Measurements from ENCODE around the gene ROGDI.
"Not testable (repeated sequence)": the region's sequence is repeated elsewhere in the genome, so short reads cannot be mapped to it uniquely, and the experiment has no call there.

Gene ROGDI

DNA sequence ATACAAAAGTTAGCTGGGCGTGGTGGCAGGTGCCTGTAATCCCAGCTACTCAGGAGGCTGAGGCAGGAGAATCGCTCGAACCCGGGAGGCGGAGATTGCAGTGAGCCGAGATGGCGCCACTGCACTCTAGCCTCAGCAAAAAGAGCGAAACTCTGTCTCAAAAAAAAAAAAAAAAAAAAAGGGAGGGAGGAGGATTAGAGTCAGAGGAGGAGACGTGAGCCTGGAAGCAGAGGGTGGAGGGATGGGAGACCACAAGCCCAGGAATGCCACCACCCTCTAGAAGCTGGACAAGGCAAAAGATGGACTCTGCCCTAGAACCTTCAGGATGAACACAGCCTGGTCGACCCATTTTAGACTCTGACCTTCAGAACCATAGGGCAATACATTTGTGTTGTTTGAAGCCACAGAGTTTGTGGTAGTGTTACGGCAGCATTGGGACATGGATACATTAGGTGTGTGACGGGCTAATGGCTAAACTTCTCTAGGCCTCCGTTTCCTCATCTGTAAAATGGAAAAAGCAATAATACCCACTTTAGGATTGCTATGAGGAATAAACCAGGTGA lies 9.4 kb downstream of the ROGDI start:
- H3K27me3 ChIP-seq (ENCODE audit: control insufficient read depth, insufficient read depth, low read length, poor library complexity, severe bottlenecking), result no peaks in the 10 kb centered on the region
- no peak overlapping the region for H3K4me3 ChIP-seq (ENCODE audit: insufficient read depth, low read depth, low read length)
- H3K4me1 ChIP-seq (ENCODE audit: control insufficient read depth, insufficient read depth, low read length), result peaks cover 2% of the 10 kb centered on the region
- no peaks in the 10 kb centered on the region for H3K36me3 ChIP-seq (ENCODE audit: control insufficient read depth, insufficient read depth, low read length)
- no peak overlapping the region for H3K27ac ChIP-seq (ENCODE audit: insufficient read depth, low read depth, low read length, poor library complexity, severe bottlenecking)
- H3K9me3 ChIP-seq (ENCODE audit: control insufficient read depth, low read length), result no peaks in the 10 kb centered on the region
- 83 to 86% methylated on average over 13 of the region's 13 CpGs for WGBS, 2 experiments

DNA sequence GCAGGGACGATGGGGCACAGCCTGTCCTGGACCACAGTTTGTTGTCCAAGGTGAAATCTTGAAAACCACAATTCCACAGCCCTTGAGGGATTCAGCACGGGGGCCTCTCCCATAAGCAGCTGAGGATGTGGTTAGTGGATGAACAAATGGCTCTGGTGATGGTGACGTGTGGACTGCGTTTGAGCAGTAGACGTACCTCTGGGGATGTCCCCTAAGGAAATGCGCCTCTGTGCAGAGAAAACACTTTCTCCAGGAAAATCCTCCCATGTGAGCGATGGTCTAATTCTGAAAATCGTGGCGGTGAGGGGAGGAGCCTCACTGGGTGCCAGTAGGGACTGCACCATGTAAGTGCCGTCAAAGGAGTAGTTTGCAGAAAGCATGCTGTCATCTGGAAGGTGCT lies 11.6 kb downstream of the ROGDI start:
- H3K36me3 ChIP-seq (ENCODE audit: control insufficient read depth, insufficient read depth, low read length), result no peaks in the 10 kb centered on the region
- H3K27ac ChIP-seq (ENCODE audit: insufficient read depth, low read depth, low read length, poor library complexity, severe bottlenecking), result no peak overlapping the region
- H3K27me3 ChIP-seq (ENCODE audit: control insufficient read depth, insufficient read depth, low read length, poor library complexity, severe bottlenecking), result no peaks in the 10 kb centered on the region
- H3K9me3 ChIP-seq (ENCODE audit: control insufficient read depth, low read length), result no peaks in the 10 kb centered on the region
- 90 to 91% methylated on average over 10 of the region's 10 CpGs for WGBS, 2 experiments
- peaks cover 6% of the 10 kb centered on the region for H3K4me1 ChIP-seq (ENCODE audit: control insufficient read depth, insufficient read depth, low read length)
- no peak overlapping the region for H3K4me3 ChIP-seq (ENCODE audit: insufficient read depth, low read depth, low read length)

DNA sequence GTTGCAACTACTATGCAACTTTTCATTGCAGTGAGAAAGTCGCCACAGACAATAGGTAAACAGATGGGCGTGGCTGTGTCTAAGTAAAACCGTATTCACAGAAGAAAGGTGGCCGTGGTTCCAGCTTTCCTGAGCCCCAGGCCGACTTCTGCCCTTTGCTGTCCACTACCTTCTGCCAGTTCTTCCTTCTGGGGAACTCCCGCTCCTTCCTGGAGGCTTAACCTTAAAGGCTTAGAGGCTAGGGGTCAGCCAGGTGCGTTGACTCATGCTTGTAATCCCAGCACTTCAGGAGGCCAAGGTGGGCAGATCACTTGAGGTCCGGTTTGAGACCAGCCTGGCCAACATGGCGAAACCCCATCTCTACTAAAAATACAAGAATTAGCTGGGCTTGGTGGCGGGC lies 12.2 kb downstream of the ROGDI start:
- WGBS, 2 experiments, result 87 to 92% methylated on average over 10 of the region's 10 CpGs
- H3K9me3 ChIP-seq (ENCODE audit: control insufficient read depth, low read length), result no peaks in the 10 kb centered on the region
- no peaks in the 10 kb centered on the region for H3K27me3 ChIP-seq (ENCODE audit: control insufficient read depth, insufficient read depth, low read length, poor library complexity, severe bottlenecking)
- no peak overlapping the region for H3K4me3 ChIP-seq (ENCODE audit: insufficient read depth, low read depth, low read length)
- H3K4me1 ChIP-seq (ENCODE audit: control insufficient read depth, insufficient read depth, low read length), result peaks cover 6% of the 10 kb centered on the region
- H3K27ac ChIP-seq (ENCODE audit: insufficient read depth, low read depth, low read length, poor library complexity, severe bottlenecking), result no peak overlapping the region
- no peaks in the 10 kb centered on the region for H3K36me3 ChIP-seq (ENCODE audit: control insufficient read depth, insufficient read depth, low read length)

DNA sequence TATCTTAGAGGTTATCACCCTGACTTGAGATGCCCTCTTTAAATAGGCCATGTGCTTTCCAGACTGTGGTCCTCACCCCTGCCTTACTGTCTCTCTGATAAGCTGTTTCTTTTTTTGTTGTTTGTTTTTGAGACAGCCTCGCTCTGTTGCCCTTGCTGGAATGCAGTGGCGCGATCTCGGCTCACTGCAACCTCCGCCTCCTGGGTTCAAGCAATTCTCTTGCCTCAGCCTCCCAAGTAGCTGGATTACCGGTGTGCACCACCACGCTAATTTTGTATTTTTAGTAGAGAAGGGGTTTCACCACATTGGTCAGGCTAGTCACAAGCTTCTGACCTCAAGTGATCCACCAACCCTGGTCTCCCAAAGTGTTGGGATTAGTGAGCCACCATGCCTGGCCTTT lies 13.5 kb downstream of the ROGDI start:
- WGBS, 2 experiments, result 94% methylated on average over 7 of the region's 7 CpGs
- Histone ChIP-seq H3K9me3 (ENCODE audit: control insufficient read depth, low read length) (no peaks in the 10 kb centered on the region), H3K27me3 (ENCODE audit: control insufficient read depth, insufficient read depth, low read length, poor library complexity, severe bottlenecking) (no peaks in the 10 kb centered on the region), H3K4me1 (ENCODE audit: control insufficient read depth, insufficient read depth, low read length) (peaks cover 6% of the 10 kb centered on the region), H3K27ac (ENCODE audit: insufficient read depth, low read depth, low read length, poor library complexity, severe bottlenecking) (no peak overlapping the region), H3K4me3 (ENCODE audit: insufficient read depth, low read depth, low read length) (no peak overlapping the region), H3K36me3 (ENCODE audit: control insufficient read depth, insufficient read depth, low read length) (no peaks in the 10 kb centered on the region)

DNA sequence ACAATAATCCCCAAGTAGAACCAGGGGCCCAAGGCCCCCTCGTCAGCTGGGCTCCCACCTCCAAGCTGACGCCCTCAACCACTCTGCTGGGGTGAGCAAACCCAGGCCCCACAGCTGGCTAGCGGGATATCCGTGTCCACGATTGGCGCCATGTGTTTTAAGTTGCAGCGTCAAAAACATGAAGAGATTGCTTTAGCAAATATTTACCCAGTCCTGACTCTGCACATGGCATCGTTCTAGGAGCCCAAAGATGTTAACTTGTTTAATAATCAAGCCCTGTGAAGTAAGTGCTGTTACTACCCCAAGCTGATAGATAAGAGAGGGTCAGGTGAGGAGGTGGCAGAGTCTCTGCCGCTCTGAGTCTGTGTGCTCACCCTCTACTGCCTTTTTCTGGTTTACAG lies 13.9 kb downstream of the ROGDI start:
- no peaks in the 10 kb centered on the region for H3K27me3 ChIP-seq (ENCODE audit: control insufficient read depth, insufficient read depth, low read length, poor library complexity, severe bottlenecking)
- WGBS, 2 experiments, result 89 to 92% methylated on average over 9 of the region's 9 CpGs
- H3K4me1 ChIP-seq (ENCODE audit: control insufficient read depth, insufficient read depth, low read length), result peaks cover 6% of the 10 kb centered on the region
- no peaks in the 10 kb centered on the region for H3K36me3 ChIP-seq (ENCODE audit: control insufficient read depth, insufficient read depth, low read length)
- no peak overlapping the region for H3K4me3 ChIP-seq (ENCODE audit: insufficient read depth, low read depth, low read length)
- H3K9me3 ChIP-seq (ENCODE audit: control insufficient read depth, low read length), result no peaks in the 10 kb centered on the region
- H3K27ac ChIP-seq (ENCODE audit: insufficient read depth, low read depth, low read length, poor library complexity, severe bottlenecking), result no peak overlapping the region

DNA sequence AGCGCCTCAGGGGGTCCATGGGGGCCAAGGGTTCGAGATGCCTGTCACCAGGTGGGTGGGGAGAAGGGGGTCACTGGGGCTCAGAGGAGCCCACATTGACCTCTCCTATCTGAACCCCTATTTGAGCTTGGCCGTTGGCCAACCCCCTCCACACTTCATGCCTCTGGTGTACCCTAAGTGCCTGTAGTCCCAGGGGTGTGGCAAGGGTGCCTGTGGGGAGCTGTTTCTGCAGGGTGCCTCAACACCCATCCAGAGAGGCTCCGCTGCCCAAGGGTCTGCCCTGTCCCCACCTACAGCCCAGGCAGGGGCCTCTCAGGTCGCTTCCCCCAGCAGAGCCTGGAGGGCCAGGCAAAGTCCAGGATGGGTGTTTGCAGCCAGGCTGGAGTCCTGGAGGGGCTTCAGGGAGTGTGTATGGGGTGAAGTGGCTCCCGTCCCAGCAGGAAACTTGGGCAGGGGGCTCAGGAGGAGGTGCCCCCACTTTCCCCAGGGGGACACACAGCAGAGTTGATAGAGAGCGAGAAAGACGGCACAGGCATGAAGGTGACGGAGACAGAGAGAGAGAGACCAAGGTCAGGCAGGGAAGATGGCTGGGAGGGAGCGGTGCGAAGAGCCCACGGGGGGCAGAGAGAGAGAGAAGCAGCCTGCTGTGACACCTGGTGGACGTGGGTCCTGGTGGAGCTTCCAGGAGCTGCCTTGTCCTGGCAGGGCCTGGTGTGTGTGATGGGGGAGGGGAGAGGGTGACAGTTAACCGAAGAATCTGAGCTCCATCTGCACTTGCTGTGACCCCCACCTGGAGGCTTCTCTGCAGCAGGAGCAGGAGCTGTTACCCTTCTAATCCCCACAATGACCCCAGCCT lies 14.6 kb downstream of the ROGDI start, which contains the start of gene SEPTIN12:
SEPTIN12 (minus strand) TSS at position 719 of the 856 bp plus-strand sequence; CDS start at position 19, 700 bp downstream.
- Histone ChIP-seq H3K27me3 (ENCODE audit: control insufficient read depth, insufficient read depth, low read length, poor library complexity, severe bottlenecking) (no peaks in the 10 kb centered on the region), H3K4me3 (ENCODE audit: insufficient read depth, low read depth, low read length) (no peak within 1 kb of the TSS), H3K27ac (ENCODE audit: insufficient read depth, low read depth, low read length, poor library complexity, severe bottlenecking) (no peak within 1 kb of the TSS), H3K36me3 (ENCODE audit: control insufficient read depth, insufficient read depth, low read length) (no peaks in the 10 kb centered on the region), H3K4me1 (ENCODE audit: control insufficient read depth, insufficient read depth, low read length) (peaks cover 6% of the 10 kb centered on the region), H3K9me3 (ENCODE audit: control insufficient read depth, low read length) (no peaks in the 10 kb centered on the region)
- WGBS, 2 experiments, result 81% methylated on average over 14 of the region's 14 CpGs

DNA sequence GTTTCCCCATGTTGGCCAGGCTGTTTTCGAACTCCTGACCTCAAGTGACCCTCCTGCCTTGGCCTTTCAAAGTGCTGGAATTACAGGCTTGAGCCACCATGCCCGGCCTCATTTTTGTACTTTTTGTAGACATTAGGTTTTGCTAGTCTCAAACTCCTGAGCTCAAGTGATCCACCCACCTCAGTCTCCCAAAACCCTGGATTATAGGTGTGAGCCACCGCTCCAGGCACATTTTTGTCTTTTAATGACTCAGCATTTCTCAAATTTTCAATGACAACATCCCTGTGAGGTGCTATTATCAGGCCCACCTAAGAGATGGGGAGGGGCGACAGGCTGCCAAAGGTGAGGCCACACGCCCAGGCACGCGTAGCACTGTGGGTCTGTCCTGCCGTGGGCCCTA lies 15.4 kb downstream of the ROGDI start:
- H3K4me3 ChIP-seq (ENCODE audit: insufficient read depth, low read depth, low read length), result no peak overlapping the region
- WGBS, 2 experiments, result 93 to 95% methylated on average over 8 of the region's 8 CpGs

DNA sequence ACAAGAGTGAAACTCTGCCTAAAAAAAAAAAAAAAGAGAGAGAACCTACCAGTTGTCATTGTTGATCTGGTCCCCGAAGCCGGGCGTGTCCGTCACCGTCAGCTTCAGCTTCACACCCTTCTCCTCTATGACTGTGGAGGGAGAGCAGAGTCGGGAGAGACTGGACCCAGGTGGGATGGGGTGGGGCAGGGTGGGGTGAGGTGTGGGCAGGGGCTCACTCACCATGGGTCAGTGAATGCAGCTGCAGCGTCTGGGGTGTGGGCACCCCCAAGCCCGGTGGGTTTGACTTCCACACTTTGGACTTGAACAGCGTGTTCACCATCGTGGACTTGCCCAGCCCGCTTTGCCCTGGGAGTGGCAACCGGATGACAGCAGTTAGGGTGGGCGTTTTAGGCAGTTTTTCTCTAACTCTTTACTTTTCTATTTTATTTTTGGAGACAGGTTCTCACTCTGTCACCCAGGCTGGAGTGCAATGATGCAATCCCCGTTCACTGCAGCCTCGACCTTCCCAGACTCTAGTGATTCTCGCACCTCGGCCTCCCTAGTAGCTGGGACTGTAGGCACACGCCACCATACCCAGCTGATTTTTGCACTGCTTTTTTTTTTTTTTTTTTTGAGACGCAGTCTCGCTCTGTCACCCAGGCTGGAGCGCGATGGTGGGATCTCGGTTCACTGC lies 16.5 kb downstream of the ROGDI start:
- peaks cover 6% of the 10 kb centered on the region for H3K4me1 ChIP-seq (ENCODE audit: control insufficient read depth, insufficient read depth, low read length)
- no peak overlapping the region for H3K27ac ChIP-seq (ENCODE audit: insufficient read depth, low read depth, low read length, poor library complexity, severe bottlenecking)
- H3K4me3 ChIP-seq (ENCODE audit: insufficient read depth, low read depth, low read length), result no peak overlapping the region
- H3K36me3 ChIP-seq (ENCODE audit: control insufficient read depth, insufficient read depth, low read length), result no peaks in the 10 kb centered on the region
- no peaks in the 10 kb centered on the region for H3K9me3 ChIP-seq (ENCODE audit: control insufficient read depth, low read length)
- no peaks in the 10 kb centered on the region for H3K27me3 ChIP-seq (ENCODE audit: control insufficient read depth, insufficient read depth, low read length, poor library complexity, severe bottlenecking)
- WGBS, 2 experiments, result 93 to 96% methylated on average over 23 of the region's 23 CpGs

More for the DNA sequence above, 15.4 kb downstream of the ROGDI start:
- Histone ChIP-seq H3K27ac (ENCODE audit: insufficient read depth, low read depth, low read length, poor library complexity, severe bottlenecking) (no peak overlapping the region), H3K27me3 (ENCODE audit: control insufficient read depth, insufficient read depth, low read length, poor library complexity, severe bottlenecking) (no peaks in the 10 kb centered on the region), H3K9me3 (ENCODE audit: control insufficient read depth, low read length) (no peaks in the 10 kb centered on the region), H3K4me1 (ENCODE audit: control insufficient read depth, insufficient read depth, low read length) (peaks cover 6% of the 10 kb centered on the region), H3K36me3 (ENCODE audit: control insufficient read depth, insufficient read depth, low read length) (no peaks in the 10 kb centered on the region)

DNA sequence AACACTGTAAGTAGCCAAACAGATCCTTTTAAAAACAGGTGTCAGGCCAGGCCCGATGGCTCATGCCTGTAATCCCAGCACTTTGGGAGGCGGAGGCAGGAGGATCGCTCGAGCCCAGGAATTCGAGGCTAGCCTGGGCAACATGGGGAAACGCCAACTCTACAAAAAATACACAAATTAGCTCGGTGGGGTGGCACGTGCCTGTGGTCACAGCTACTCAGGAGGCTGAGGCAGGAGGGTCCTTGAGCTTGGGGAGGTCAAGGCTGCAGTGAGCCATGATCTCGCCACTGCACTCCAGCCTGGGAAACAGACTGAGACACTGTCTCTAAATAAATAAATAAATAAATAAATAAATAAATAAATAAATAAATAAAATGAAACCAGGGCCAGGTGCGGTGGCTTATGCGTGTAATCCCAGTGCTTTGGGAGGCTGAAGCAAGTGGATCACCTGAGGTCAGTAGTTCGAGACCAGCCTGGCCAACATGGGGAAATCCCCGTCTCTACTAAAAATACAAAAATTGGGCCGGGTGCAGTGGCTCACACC lies 17.9 kb downstream of the ROGDI start:
- 91 to 95% methylated on average over 14 of the region's 14 CpGs for WGBS, 2 experiments
- H3K27ac ChIP-seq (ENCODE audit: insufficient read depth, low read depth, low read length, poor library complexity, severe bottlenecking); H3K36me3 ChIP-seq (ENCODE audit: control insufficient read depth, insufficient read depth, low read length); H3K4me3 ChIP-seq (ENCODE audit: insufficient read depth, low read depth, low read length); H3K4me1 ChIP-seq (ENCODE audit: control insufficient read depth, insufficient read depth, low read length); H3K9me3 ChIP-seq (ENCODE audit: control insufficient read depth, low read length); H3K27me3 ChIP-seq (ENCODE audit: control insufficient read depth, insufficient read depth, low read length, poor library complexity, severe bottlenecking): not testable (repeated sequence)

DNA sequence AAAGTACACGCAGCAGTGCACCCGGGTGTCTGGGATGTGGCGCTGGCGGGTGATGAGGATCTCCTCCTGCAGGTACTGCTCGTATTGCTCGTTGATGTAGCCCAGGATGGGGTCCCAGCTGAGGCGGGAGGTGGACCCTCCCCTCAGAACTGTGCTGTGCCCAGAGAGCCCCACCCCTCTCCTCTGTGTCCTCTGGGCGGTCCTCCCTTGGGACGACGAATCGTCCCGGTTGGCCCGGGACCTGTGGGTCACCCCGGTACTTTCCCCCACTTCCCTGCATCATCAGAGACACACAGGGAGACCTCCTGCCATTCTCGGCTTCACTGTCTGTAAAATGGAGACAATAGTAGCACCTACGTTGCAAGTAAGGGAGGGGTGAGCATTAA lies 18.5 kb downstream of the ROGDI start:
- Histone ChIP-seq H3K4me3 (ENCODE audit: insufficient read depth, low read depth, low read length) (no peak overlapping the region), H3K27me3 (ENCODE audit: control insufficient read depth, insufficient read depth, low read length, poor library complexity, severe bottlenecking) (no peaks in the 10 kb centered on the region), H3K36me3 (ENCODE audit: control insufficient read depth, insufficient read depth, low read length) (no peaks in the 10 kb centered on the region), H3K27ac (ENCODE audit: insufficient read depth, low read depth, low read length, poor library complexity, severe bottlenecking) (no peak overlapping the region), H3K4me1 (ENCODE audit: control insufficient read depth, insufficient read depth, low read length) (peaks cover 6% of the 10 kb centered on the region), H3K9me3 (ENCODE audit: control insufficient read depth, low read length) (no peaks in the 10 kb centered on the region)
- WGBS, 2 experiments, result 77 to 78% methylated on average over 16 of the region's 16 CpGs

Data from ectodermal cell (in vitro differentiated cells).